GM23248 (cell line): ENCODE data around the gene ZBTB22. TPM values are rescaled to one million over a fixed set of nuclear protein-coding genes. Genes with fewer than 3 reads are reported as not detected.
"Not testable (repeated sequence)": the region's sequence is repeated elsewhere in the genome, so short reads cannot be mapped to it uniquely, and the experiment has no call there.

ENCODE experiments used
- DNase-seq: peaks from one replicate; pipeline ENCODE4 v3.0.0-alpha.2; 2015
- H2AFZ ChIP-seq: fragments of 200-600 bp; sonication (generic); 2 replicates; pipeline ENCODE4 v1.6.1; 2016; ENCODE audit warnings: antibody characterized with exemption
- H3F3A ChIP-seq: fragments of 200-600 bp; sonication (generic); 2 replicates; pipeline ENCODE4 v1.6.1; 2016; ENCODE audit warnings: mild to moderate bottlenecking, antibody characterized with exemption, mixed run types; ENCODE audit not compliant: insufficient read depth
- H3K27ac ChIP-seq: fragments of 200-600 bp; sonication (generic); 2 replicates; pipeline ENCODE4 v1.5.1; 2016; ENCODE audit warnings: mild to moderate bottlenecking
- H3K27me3 ChIP-seq: fragments of 200-600 bp; sonication (generic); replicated peaks from 2 replicates; pipeline ENCODE4 v1.6.1; 2016; ENCODE audit warnings: mild to moderate bottlenecking; ENCODE audit not compliant: insufficient read depth
- H3K36me3 ChIP-seq: fragments of 200-600 bp; sonication (generic); 2 replicates; pipeline ENCODE4 v1.6.1; 2016; ENCODE audit warnings: low read depth, mild to moderate bottlenecking
- H3K4me1 ChIP-seq: fragments of 200-600 bp; sonication (generic); 2 replicates; pipeline ENCODE4 v1.6.1; 2016; ENCODE audit warnings: mild to moderate bottlenecking; ENCODE audit not compliant: insufficient read depth
- H3K4me2 ChIP-seq: fragments of 200-600 bp; sonication (generic); one replicate; pipeline ENCODE4 v1.6.1; 2016; ENCODE audit warnings: mild to moderate bottlenecking; ENCODE audit not compliant: unreplicated experiment
- H3K4me3 ChIP-seq: fragments of 200-600 bp; sonication (generic); 2 replicates; pipeline ENCODE4 v1.5.1; 2016; ENCODE audit warnings: mild to moderate bottlenecking
- H3K79me2 ChIP-seq: fragments of 200-600 bp; sonication (generic); 2 replicates; pipeline ENCODE4 v1.6.1; 2016; ENCODE audit warnings: mild to moderate bottlenecking; ENCODE audit not compliant: insufficient read depth
- H3K9ac ChIP-seq: fragments of 200-600 bp; sonication (generic); 2 replicates; pipeline ENCODE4 v1.6.1; 2016; ENCODE audit warnings: mild to moderate bottlenecking
- H3K9me2 ChIP-seq: fragments of 200-600 bp; sonication (generic); 2 replicates; pipeline ENCODE4 v1.6.1; 2016; ENCODE audit warnings: mixed run types, mild to moderate bottlenecking, moderate library complexity; ENCODE audit not compliant: insufficient read depth
- H3K9me3 ChIP-seq: fragments of 200-600 bp; sonication (generic); one replicate; pipeline ENCODE4 v1.6.1; 2017; ENCODE audit warnings: low read depth
- H4K20me1 ChIP-seq: fragments of 200-600 bp; sonication (generic); 2 replicates; pipeline ENCODE4 v1.6.0; 2016; ENCODE audit not compliant: insufficient read depth
- EZH2 ChIP-seq: fragments of 200-600 bp; sonication (generic); IDR thresholded peaks from 2 replicates; pipeline ENCODE4 v1.6.1; 2018; ENCODE audit warnings: antibody characterized with exemption, mild to moderate bottlenecking; ENCODE audit not compliant: insufficient read depth, poor library complexity, severe bottlenecking
- EZH2phosphoT487 ChIP-seq: fragments of 200-600 bp; sonication (generic); IDR thresholded peaks from 2 replicates; pipeline ENCODE4 v1.6.1; 2018; ENCODE audit warnings: antibody characterized with exemption, moderate library complexity, mild to moderate bottlenecking, low read depth; ENCODE audit not compliant: insufficient read depth
- WGBS, 2 experiments: methylation state at CpG; one replicate each; pipeline ENCODE4 v1.1.6; 2015 to 2017; ENCODE audit warnings: low lambda C conversion rate in 2 of 2, low coverage in 1 of 2; ENCODE audit errors: missing lambda C conversion rate in 2 of 2; 5-methylcytosine and 5-hydroxymethylcytosine counted together
- in situ Hi-C: fragments of 300-500 bp; cut with MboI; formaldehyde crosslinking; loops from 2 replicates; pipeline ENCODE4 v1.15.0; 2020
- polyA plus RNA-seq: library from polyadenylated mRNA; unstranded; fragments of >200 nt; fragmentation: Nextera tagmentation; extraction: Ambion mirVana; gene quantifications from 2 replicates; pipeline ENCODE4 v1.2.1, GENCODE V29; 2016
- total RNA-seq: library from RNA; depleted of rRNA; stranded (reverse); fragments of >200 nt; shearing (Covaris generic); gene quantifications from 2 replicates; pipeline ENCODE4 v1.2.3, GENCODE V29; 2014; rRNA removed

Gene ZBTB22
- total RNA-seq, result 15.3 and 18.3 TPM in 2 replicates
- 9.8 and 11.2 TPM in 2 replicates for polyA plus RNA-seq

- Histone ChIP-seq H3K4me3 (peak within 1 kb of the TSS; percentile 78), H3K9me3 (no peaks in the 10 kb centered on the region), H3K4me1 (peaks cover 32% of the 10 kb centered on the region), H3K27me3 (no peaks in the 10 kb centered on the region), H2AFZ (peak within 1 kb of the TSS; percentile 74), H3K9me2 (no peaks in the 10 kb centered on the region), H3K36me3 (peaks cover 13% of the 10 kb centered on the region; the same call in 1 of the 2 replicates), H3K4me2 (peak within 1 kb of the TSS; percentile 78), H3K9ac (peak within 1 kb of the TSS; percentile 80), H3K79me2 (peaks cover 60% of the 10 kb centered on the region), H3F3A (peaks cover 28% of the 10 kb centered on the region), H3K27ac (peak within 1 kb of the TSS; percentile 78), H4K20me1 (no peaks in the 10 kb centered on the region)
- DNase-seq, result peak; percentile 99
- TF ChIP-seq EZH2phosphoT487 (no peak), EZH2 (no peak)
- in situ Hi-C loops, result no loop called here
- WGBS, 2 experiments, result 2 to 3% methylated on average over 32 to 44 of the region's 44 CpGs
Measured at GRCh38 chr6:33317669-33318425, at the start of gene ZBTB22. Gene ZBTB22 (minus strand): TSS chr6:33317744. CDS start chr6:33316916, 828 bp downstream.

GRCh38 chr6:33367009-33367714 is 49.6 kb upstream of the ZBTB22 start:
- in situ Hi-C loops, result no loop called here

GRCh38 chr6:33365206-33365971 is 47.8 kb upstream of the ZBTB22 start:
- H3K27me3 ChIP-seq, H3K27ac ChIP-seq, H3K79me2 ChIP-seq, H3K36me3 ChIP-seq, H3K4me2 ChIP-seq, H3K9me3 ChIP-seq, H3F3A ChIP-seq, H3K9me2 ChIP-seq, in situ Hi-C loops, H3K9ac ChIP-seq, H2AFZ ChIP-seq, H4K20me1 ChIP-seq, DNase-seq, H3K4me3 ChIP-seq, H3K4me1 ChIP-seq: not testable (repeated sequence)
- 89 to 94% methylated on average over 9 to 10 of the region's 10 CpGs for WGBS, 2 experiments

More at GRCh38 chr6:33367009-33367714, 49.6 kb upstream of the ZBTB22 start:
- Histone ChIP-seq H3K27me3 (no peaks in the 10 kb centered on the region), H3K9me3 (no peaks in the 10 kb centered on the region), H3K9me2 (no peaks in the 10 kb centered on the region), H4K20me1 (no peaks in the 10 kb centered on the region), H3K4me1 (0 out of 2 replicates have a peak, but pooled peaks cover 3% of the 10 kb centered on the region), H3K4me3 (no peak overlapping the region), H2AFZ (no peak overlapping the region), H3F3A (no peaks in the 10 kb centered on the region), H3K9ac (no peak overlapping the region), H3K36me3 (no peaks in the 10 kb centered on the region), H3K79me2 (no peaks in the 10 kb centered on the region), H3K4me2 (no peak overlapping the region), H3K27ac (no peak overlapping the region)
- DNase-seq, result no peak
- 68 to 82% methylated on average over 7 to 8 of the region's 8 CpGs for WGBS, 2 experiments
- no peak for TF ChIP-seq EZH2phosphoT487
- TF ChIP-seq EZH2, result no peak

- H3K4me3 ChIP-seq, H3K9me3 ChIP-seq, H3K9me2 ChIP-seq, H4K20me1 ChIP-seq, H3K9ac ChIP-seq, H3K4me2 ChIP-seq, H3K27ac ChIP-seq, H3K27me3 ChIP-seq, H3K4me1 ChIP-seq, H3K79me2 ChIP-seq, H3K36me3 ChIP-seq, in situ Hi-C loops, H3F3A ChIP-seq: not testable (repeated sequence)
- peak; percentile 48 for DNase-seq
- 0 out of 2 replicates have a peak overlapping the region, but pooled peaks have one; percentile 38 for H2AFZ ChIP-seq
- WGBS, 2 experiments, result 20 to 21% methylated on average over 7 of the region's 8 CpGs
Measured at GRCh38 chr6:33364475-33365205, 47.1 kb upstream of the ZBTB22 start.

- H3K36me3 ChIP-seq, H3K27me3 ChIP-seq, H3K79me2 ChIP-seq, in situ Hi-C loops, H3K27ac ChIP-seq, H3F3A ChIP-seq, H3K9ac ChIP-seq, DNase-seq, H3K4me2 ChIP-seq, H2AFZ ChIP-seq, H4K20me1 ChIP-seq, H3K4me3 ChIP-seq, H3K9me3 ChIP-seq, H3K4me1 ChIP-seq, H3K9me2 ChIP-seq: not testable (repeated sequence)
- 80 to 87% methylated on average over 12 of the region's 12 CpGs for WGBS, 2 experiments
Measured at GRCh38 chr6:33363486-33363885, 45.9 kb upstream of the ZBTB22 start.
